Suprapubic skin (tissue), 3 donors: ENCODE results near the gene SLC24A4.

Source experiments
- EP300 ChIP-seq: sonication (generic); formaldehyde crosslinking; IDR thresholded peaks from one replicate; pipeline ENCODE4 v1.6.1; 2017; ENCODE audit warnings: antibody characterized with exemption
- POLR2A ChIP-seq, 2 donors: fragments of 450-650 bp; IDR thresholded peaks; one replicate each; pipeline ENCODE4 v1.6.1; 2017; ENCODE audit warnings: antibody characterized with exemption in 2 of 2, mild to moderate bottlenecking in 2 of 2, moderate library complexity in 2 of 2
- TF ChIP-seq, protein P1 (sequence below), 2 donors: fragments of 200-600 bp in 1 of 2; fragments of 450-650 bp in 1 of 2; sonication (generic) in 1 of 2; IDR thresholded peaks; one replicate each; pipeline ENCODE4 v1.5.1; 2016 to 2019; ENCODE audit warnings: antibody characterized with exemption in 2 of 2, mild to moderate bottlenecking in 1 of 2, moderate library complexity in 1 of 2

DNA sequence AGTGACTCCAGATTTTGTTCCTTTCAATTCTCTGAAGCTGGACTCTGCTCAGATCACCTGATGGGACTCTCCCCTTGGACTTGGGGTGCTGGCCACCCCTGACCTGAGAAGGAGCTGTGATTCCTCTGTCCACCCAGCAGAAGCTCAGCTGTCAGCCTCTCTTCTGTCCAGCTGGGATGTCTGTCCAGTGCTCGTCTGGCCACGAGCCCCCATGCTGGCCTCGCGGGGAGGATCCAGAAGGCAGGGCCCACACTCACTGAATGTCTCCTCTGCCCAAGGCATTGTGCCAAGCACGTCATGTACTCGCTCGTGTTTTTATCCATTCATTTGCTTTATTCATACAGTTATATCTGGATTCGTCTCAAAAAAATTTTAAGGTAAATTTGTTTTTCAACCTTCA lies 14.2 kb upstream of the SLC24A4 start:
- TF ChIP-seq, protein P1, sequence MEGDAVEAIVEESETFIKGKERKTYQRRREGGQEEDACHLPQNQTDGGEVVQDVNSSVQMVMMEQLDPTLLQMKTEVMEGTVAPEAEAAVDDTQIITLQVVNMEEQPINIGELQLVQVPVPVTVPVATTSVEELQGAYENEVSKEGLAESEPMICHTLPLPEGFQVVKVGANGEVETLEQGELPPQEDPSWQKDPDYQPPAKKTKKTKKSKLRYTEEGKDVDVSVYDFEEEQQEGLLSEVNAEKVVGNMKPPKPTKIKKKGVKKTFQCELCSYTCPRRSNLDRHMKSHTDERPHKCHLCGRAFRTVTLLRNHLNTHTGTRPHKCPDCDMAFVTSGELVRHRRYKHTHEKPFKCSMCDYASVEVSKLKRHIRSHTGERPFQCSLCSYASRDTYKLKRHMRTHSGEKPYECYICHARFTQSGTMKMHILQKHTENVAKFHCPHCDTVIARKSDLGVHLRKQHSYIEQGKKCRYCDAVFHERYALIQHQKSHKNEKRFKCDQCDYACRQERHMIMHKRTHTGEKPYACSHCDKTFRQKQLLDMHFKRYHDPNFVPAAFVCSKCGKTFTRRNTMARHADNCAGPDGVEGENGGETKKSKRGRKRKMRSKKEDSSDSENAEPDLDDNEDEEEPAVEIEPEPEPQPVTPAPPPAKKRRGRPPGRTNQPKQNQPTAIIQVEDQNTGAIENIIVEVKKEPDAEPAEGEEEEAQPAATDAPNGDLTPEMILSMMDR (IDR thresholded peaks at IDR 0.05) = no peak
- TF ChIP-seq POLR2A (IDR thresholded peaks at IDR 0.05) (no peak), EP300 (no peak)
